Mesenchymal stem cell (in vitro differentiated cells and primary cell): Measurements from ENCODE around the gene KDM5D.

ENCODE experiments used
- DNase-seq: peaks from one replicate; pipeline ENCODE4 v3.0.0-alpha.2; 2013
- H2AFZ ChIP-seq: one replicate; pipeline ENCODE4 v1.6.1; 2013; ENCODE audit warnings: low read depth, mild to moderate bottlenecking, control low read depth, inconsistent platforms, low read length, moderate library complexity
- H2AK5ac ChIP-seq: 2 replicates; pipeline ENCODE4 v1.6.1; 2013; ENCODE audit warnings: low read length, moderate library complexity, mild to moderate bottlenecking, inconsistent platforms; ENCODE audit not compliant: severe bottlenecking
- H2BK120ac ChIP-seq: one replicate; pipeline ENCODE4 v1.6.1; 2013; ENCODE audit warnings: low read depth, mild to moderate bottlenecking, inconsistent platforms, low read length, moderate library complexity
- H2BK12ac ChIP-seq, 2 experiments: one replicate each; pipeline ENCODE4 v1.6.1; 2013; ENCODE audit warnings: inconsistent platforms in 2 of 2, low read length in 2 of 2, mild to moderate bottlenecking in 2 of 2, moderate library complexity in 2 of 2, control low read depth in 1 of 2
- H2BK15ac ChIP-seq: one replicate; pipeline ENCODE4 v1.6.1; 2013; ENCODE audit warnings: mild to moderate bottlenecking, low read depth, inconsistent platforms; ENCODE audit not compliant: poor library complexity, severe bottlenecking
- H2BK5ac ChIP-seq: 2 replicates; pipeline ENCODE4 v1.6.1; 2013; ENCODE audit warnings: low read depth, mild to moderate bottlenecking, low read length, control low read depth, inconsistent platforms; ENCODE audit not compliant: poor library complexity, severe bottlenecking
- H3K14ac ChIP-seq, 2 experiments: one replicate each; pipeline ENCODE4 v1.6.1; 2013; ENCODE audit warnings: inconsistent platforms in 2 of 2, low read length in 2 of 2, control low read depth in 1 of 2, mild to moderate bottlenecking in 1 of 2, moderate library complexity in 1 of 2
- H3K18ac ChIP-seq, 2 experiments: one replicate each; pipeline ENCODE4 v1.6.1; 2013; ENCODE audit warnings: inconsistent platforms in 2 of 2, low read length in 2 of 2, control low read depth in 1 of 2, low read depth in 1 of 2, mild to moderate bottlenecking in 1 of 2
- H3K23ac ChIP-seq, 2 experiments: one replicate each; pipeline ENCODE4 v1.6.1; 2013; ENCODE audit warnings: inconsistent platforms in 2 of 2, low read length in 2 of 2, mild to moderate bottlenecking in 2 of 2, moderate library complexity in 2 of 2, control low read depth in 1 of 2
- H3K27ac ChIP-seq: 2 replicates; pipeline ENCODE4 v1.5.1; 2013; ENCODE audit warnings: mild to moderate bottlenecking, moderate library complexity, low read length, control low read depth, inconsistent platforms; ENCODE audit not compliant: poor library complexity, severe bottlenecking
- H3K27me3 ChIP-seq, 2 experiments: 2 replicates each; pipeline versions ENCODE4 v1.6.1 to v1.7.0; 2013; ENCODE audit warnings: low read length in 2 of 2, mild to moderate bottlenecking in 2 of 2, moderate library complexity in 2 of 2, control low read depth in 1 of 2, inconsistent platforms in 1 of 2; ENCODE audit not compliant: control insufficient read depth in 1 of 2, insufficient read depth in 1 of 2
- H3K36me3 ChIP-seq, 2 experiments: 2 replicates each; pipeline versions ENCODE4 v1.6.1 to v1.7.0; 2013; ENCODE audit warnings: low read length in 2 of 2, control low read depth in 1 of 2, inconsistent platforms in 1 of 2, low read depth in 1 of 2, mild to moderate bottlenecking in 1 of 2; ENCODE audit not compliant: insufficient read depth in 2 of 2, control insufficient read depth in 1 of 2
- H3K4ac ChIP-seq, 2 experiments: one replicate each; pipeline ENCODE4 v1.6.1; 2013; ENCODE audit warnings: inconsistent platforms in 2 of 2, low read length in 2 of 2, mild to moderate bottlenecking in 2 of 2, moderate library complexity in 2 of 2, control low read depth in 1 of 2, low read depth in 1 of 2
- H3K4me1 ChIP-seq: 2 replicates; pipeline ENCODE4 v1.6.1; 2013; ENCODE audit warnings: low read depth, low read length, control low read depth; ENCODE audit not compliant: control insufficient read depth, insufficient read depth
- H3K4me2 ChIP-seq: 2 replicates; pipeline ENCODE4 v1.6.1; 2013; ENCODE audit warnings: low read length, mild to moderate bottlenecking, inconsistent platforms; ENCODE audit not compliant: poor library complexity, severe bottlenecking
- H3K4me3 ChIP-seq, 2 experiments: 2 replicates each; pipeline versions ENCODE4 v1.5.1 to v1.7.0; 2013; ENCODE audit warnings: low read length in 2 of 2, mild to moderate bottlenecking in 2 of 2, control low read depth in 1 of 2, low read depth in 1 of 2; ENCODE audit not compliant: insufficient read depth in 1 of 2
- H3K79me1 ChIP-seq: replicated peaks from 2 replicates; pipeline ENCODE4 v1.6.1; 2013; ENCODE audit warnings: mild to moderate bottlenecking, control low read depth, low read length, inconsistent platforms; ENCODE audit not compliant: poor library complexity, severe bottlenecking
- H3K9ac ChIP-seq: 2 replicates; pipeline ENCODE4 v1.7.0; 2013; ENCODE audit warnings: mild to moderate bottlenecking, low read length, moderate library complexity
- H3K9me3 ChIP-seq: 2 replicates; pipeline ENCODE4 v1.7.0; 2013; ENCODE audit warnings: mild to moderate bottlenecking, low read length; ENCODE audit not compliant: control insufficient read depth
- H4K8ac ChIP-seq: one replicate; pipeline ENCODE4 v1.6.1; 2013; ENCODE audit warnings: inconsistent platforms, mild to moderate bottlenecking, low read length, moderate library complexity
- H4K91ac ChIP-seq: one replicate; pipeline ENCODE4 v1.6.1; 2013; ENCODE audit warnings: mild to moderate bottlenecking, low read length, inconsistent platforms
- WGBS: methylation state at CpG from one replicate; pipeline ENCODE4 v1.1.7; 2013; ENCODE audit warnings: mixed read lengths; 5-methylcytosine and 5-hydroxymethylcytosine counted together

Gene KDM5D

GRCh38 chrY:19734425-19734824, 10.1 kb downstream of the KDM5D start:
- Histone ChIP-seq H3K36me3 (peaks cover 0 to 2% of the 10 kb centered on the region in 2 experiments), H3K23ac (no peak overlapping the region), H2AK5ac (no peak overlapping the region), H3K9ac (no peak overlapping the region), H3K27ac (no peak overlapping the region), H3K4me3 (no peak overlapping the region), H3K14ac (no peak overlapping the region), H2BK5ac (no peak overlapping the region), H3K4me2 (no peak overlapping the region), H3K9me3 (no peaks in the 10 kb centered on the region), H2BK12ac (no peak overlapping the region), H3K4me1 (no peaks in the 10 kb centered on the region), H2AFZ (no peak overlapping the region), H4K8ac (no peak overlapping the region), H3K4ac (no peak overlapping the region), H2BK15ac (no peak overlapping the region), H3K27me3 (no peaks in the 10 kb centered on the region), H4K91ac (no peak overlapping the region), H2BK120ac (no peak overlapping the region), H3K18ac (no peak overlapping the region), H3K79me1 (peaks cover 3% of the 10 kb centered on the region)
- no CpG with 5 or more reads among the region's 1 CpG for WGBS
- no peak for DNase-seq

GRCh38 chrY:19717950-19718349, 26.6 kb downstream of the KDM5D start:
- no peak overlapping the region for H2AFZ ChIP-seq
- H3K4me2 ChIP-seq, result no peak overlapping the region
- no peak overlapping the region for H4K91ac ChIP-seq
- H3K27me3 ChIP-seq, result no peaks in the 10 kb centered on the region
- H3K18ac ChIP-seq, result no peak overlapping the region
- no peaks in the 10 kb centered on the region for H3K4me1 ChIP-seq
- no peak overlapping the region for H3K23ac ChIP-seq
- H3K14ac ChIP-seq, result no peak overlapping the region
- no peaks in the 10 kb centered on the region for H3K9me3 ChIP-seq
- no peak overlapping the region for H3K4ac ChIP-seq
- no peak overlapping the region for H2BK5ac ChIP-seq
- no peak for DNase-seq
- no peak overlapping the region for H2BK120ac ChIP-seq
- no peak overlapping the region for H4K8ac ChIP-seq
- peaks cover 8% of the 10 kb centered on the region for H3K79me1 ChIP-seq
- no peak overlapping the region for H2BK12ac ChIP-seq
- H2BK15ac ChIP-seq, result no peak overlapping the region
- peaks cover 0 to 25% of the 10 kb centered on the region in 2 experiments for H3K36me3 ChIP-seq
- no peak overlapping the region for H3K4me3 ChIP-seq
- no peak overlapping the region for H3K9ac ChIP-seq
- H3K27ac ChIP-seq, result no peak overlapping the region
- no peak overlapping the region for H2AK5ac ChIP-seq

GRCh38 chrY:19717146-19717545, 27.4 kb downstream of the KDM5D start:
- no peak overlapping the region for H2BK5ac ChIP-seq
- H3K27ac ChIP-seq, result no peak overlapping the region
- H2AFZ ChIP-seq, result no peak overlapping the region
- peaks cover 8% of the 10 kb centered on the region for H3K79me1 ChIP-seq
- H2BK12ac ChIP-seq, result no peak overlapping the region
- H3K4me1 ChIP-seq, result no peaks in the 10 kb centered on the region
- H3K9ac ChIP-seq, result no peak overlapping the region
- H3K4me2 ChIP-seq, result no peak overlapping the region
- no peaks in the 10 kb centered on the region for H3K27me3 ChIP-seq
- 100% methylated on average over 3 of the region's 3 CpGs for WGBS
- H2AK5ac ChIP-seq, result no peak overlapping the region
- H3K18ac ChIP-seq, result no peak overlapping the region
- no peak overlapping the region for H3K23ac ChIP-seq
- no peak overlapping the region for H3K4me3 ChIP-seq
- DNase-seq, result no peak
- H3K36me3 ChIP-seq, result peaks cover 0 to 25% of the 10 kb centered on the region in 2 experiments
- H3K9me3 ChIP-seq, result no peaks in the 10 kb centered on the region
- no peak overlapping the region for H2BK15ac ChIP-seq
- H3K4ac ChIP-seq, result no peak overlapping the region
- H2BK120ac ChIP-seq, result no peak overlapping the region
- H3K14ac ChIP-seq, result no peak overlapping the region
- H4K91ac ChIP-seq, result no peak overlapping the region
- H4K8ac ChIP-seq, result no peak overlapping the region

- Histone ChIP-seq H4K91ac (no peak overlapping the region), H2BK120ac (no peak overlapping the region), H3K23ac (no peak overlapping the region), H3K27ac (no peak overlapping the region), H3K14ac (no peak overlapping the region), H3K4me2 (no peak overlapping the region), H4K8ac (no peak overlapping the region), H3K27me3 (no peaks in the 10 kb centered on the region), H3K79me1 (peaks cover 8% of the 10 kb centered on the region), H3K18ac (no peak overlapping the region), H2BK5ac (no peak overlapping the region), H3K9ac (no peak overlapping the region), H3K9me3 (no peaks in the 10 kb centered on the region), H2BK12ac (no peak overlapping the region), H3K4ac (no peak overlapping the region), H2BK15ac (no peak overlapping the region), H3K36me3 (peaks cover 0 to 20% of the 10 kb centered on the region in 2 experiments), H2AFZ (no peak overlapping the region), H3K4me1 (no peaks in the 10 kb centered on the region), H2AK5ac (no peak overlapping the region), H3K4me3 (no peak overlapping the region)
- DNase-seq, result no peak
- 100% methylated on average over 3 of the region's 5 CpGs for WGBS
These were observed 29.3 kb downstream of the KDM5D start for GRCh38 chrY:19715226-19715625.
